ENCODE data around the gene FHOD3.
"Not testable (repeated sequence)": the region's sequence is repeated elsewhere in the genome, so short reads cannot be mapped to it uniquely, and the experiment has no call there.

The FHOD3 gene

DNA sequence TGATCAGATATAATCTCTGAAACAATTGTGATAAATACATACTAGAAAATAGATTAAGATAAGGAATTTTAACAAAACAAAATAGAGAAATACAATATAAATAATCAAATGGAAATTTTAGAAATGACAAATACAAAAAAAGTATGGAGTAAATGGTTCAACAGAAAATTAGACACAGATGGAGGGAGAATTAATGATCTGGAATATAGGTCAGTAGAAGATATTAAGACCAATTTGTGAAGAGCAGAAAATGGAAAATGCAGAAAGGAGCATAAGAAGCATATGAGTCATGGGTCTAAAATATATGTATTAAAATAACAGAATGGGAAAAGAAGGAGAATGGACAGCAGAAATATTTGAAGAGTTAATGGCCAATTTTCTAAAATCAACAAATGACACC is 44.4 kb downstream of the FHOD3 start:
- in situ Hi-C loops (cut with MboI; ENCODE audit: low sequenced_read_pairs), result no loop called here

DNA sequence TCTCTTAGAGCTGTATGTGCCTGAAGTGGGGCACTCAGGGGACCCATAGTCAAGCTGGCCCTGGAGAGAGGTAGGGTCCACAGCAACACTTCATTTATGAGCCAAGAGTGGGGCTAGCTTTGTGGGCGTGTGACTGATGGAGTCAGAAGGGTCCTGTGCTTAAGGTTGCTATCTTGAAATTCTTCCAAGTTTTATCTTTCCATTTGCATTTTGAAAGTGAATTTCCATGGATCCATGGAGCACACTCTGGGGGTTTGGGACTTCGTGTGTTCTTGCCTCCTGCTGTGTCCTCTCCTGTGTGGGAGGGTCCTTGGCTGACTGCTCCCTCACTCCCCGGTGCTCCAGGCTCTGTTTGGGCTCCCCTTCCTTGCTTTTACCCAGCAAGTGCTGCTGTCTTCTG is 50.8 kb downstream of the FHOD3 start:
- in situ Hi-C loops (cut with MboI; ENCODE audit: low sequenced_read_pairs), result no loop called here

- in situ Hi-C loops (cut with MboI; ENCODE audit: low sequenced_read_pairs), result no loop called here
These were observed 51.5 kb downstream of the FHOD3 start for GRCh38 chr18:36348971-36349417.

GRCh38 chr18:36349552-36349951 is 52.0 kb downstream of the FHOD3 start:
- in situ Hi-C loops (cut with MboI; ENCODE audit: low sequenced_read_pairs), result no loop called here

GRCh38 chr18:36350251-36350651 is 52.7 kb downstream of the FHOD3 start:
- in situ Hi-C loops (cut with MboI; ENCODE audit: low sequenced_read_pairs), result no loop called here

- in situ Hi-C loops (cut with MboI; ENCODE audit: low sequenced_read_pairs), result no loop called here
These were observed 53.4 kb downstream of the FHOD3 start for GRCh38 chr18:36350839-36351469.

DNA sequence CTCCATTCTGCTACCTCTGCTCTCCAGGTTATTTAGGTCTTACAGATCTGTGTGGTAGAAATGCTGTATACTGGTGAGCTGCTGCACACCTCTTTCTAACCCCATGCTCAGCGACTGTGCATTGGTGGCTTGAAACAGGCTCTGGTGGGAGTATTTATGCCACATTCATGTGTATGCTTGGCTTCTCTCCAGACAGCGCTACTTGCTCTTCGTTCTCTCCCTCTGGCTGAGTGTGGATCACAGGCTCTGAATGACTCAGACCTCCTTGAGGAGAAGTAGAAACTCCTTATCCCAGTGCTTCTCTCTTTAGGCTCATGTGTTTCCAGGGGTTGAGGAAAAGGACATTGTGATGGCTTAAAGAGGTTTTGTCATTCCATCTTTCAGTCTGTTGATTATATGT is 54.9 kb downstream of the FHOD3 start:
- in situ Hi-C loops (cut with MboI; ENCODE audit: low sequenced_read_pairs), result no loop called here

- in situ Hi-C loops (cut with MboI; ENCODE audit: low sequenced_read_pairs), result no loop called here
These were observed 57.5 kb downstream of the FHOD3 start for GRCh38 chr18:36354989-36355388.

GRCh38 chr18:36355511-36355910 is 58.0 kb downstream of the FHOD3 start:
- in situ Hi-C loops (cut with MboI; ENCODE audit: low sequenced_read_pairs), result no loop called here

- in situ Hi-C loops (cut with MboI; ENCODE audit: low sequenced_read_pairs), result not testable (repeated sequence)
These were observed 59.2 kb downstream of the FHOD3 start for GRCh38 chr18:36356741-36357140.

- in situ Hi-C loops (cut with MboI; ENCODE audit: low sequenced_read_pairs), result no loop called here
These were observed 60.6 kb downstream of the FHOD3 start for GRCh38 chr18:36358141-36358540.

DNA sequence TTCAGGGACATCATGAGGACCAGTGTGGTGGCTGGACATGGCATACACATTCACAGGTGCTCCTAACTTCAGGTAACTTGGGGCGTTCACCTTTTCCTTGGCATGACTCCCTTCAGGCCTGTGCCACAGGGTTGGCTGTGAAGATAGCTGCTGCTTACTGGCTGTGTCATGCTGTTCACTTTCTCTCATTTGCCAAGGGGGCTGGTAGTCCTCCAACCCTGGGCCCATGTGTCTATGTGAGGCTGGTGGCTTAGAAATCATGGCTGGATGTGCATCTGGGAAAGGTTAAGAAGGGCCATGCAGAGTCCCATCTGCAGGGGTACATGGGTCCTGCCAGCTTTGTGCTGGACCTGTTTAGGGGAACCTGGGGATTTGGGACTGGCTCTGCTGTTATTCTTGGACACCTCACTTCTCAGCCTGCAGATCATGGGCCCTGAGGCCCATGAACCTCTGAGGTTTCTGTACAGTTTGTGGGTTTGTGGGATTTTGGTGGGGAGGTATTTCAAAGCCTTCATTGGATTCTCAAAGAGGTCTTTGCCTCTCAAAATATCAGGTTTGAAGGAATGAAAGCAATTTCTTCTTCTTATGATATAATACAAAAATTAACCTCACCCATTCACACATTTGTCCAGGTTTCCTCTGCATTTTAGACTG is 62.9 kb downstream of the FHOD3 start:
- in situ Hi-C loops (cut with MboI; ENCODE audit: low sequenced_read_pairs), result no loop called here

DNA sequence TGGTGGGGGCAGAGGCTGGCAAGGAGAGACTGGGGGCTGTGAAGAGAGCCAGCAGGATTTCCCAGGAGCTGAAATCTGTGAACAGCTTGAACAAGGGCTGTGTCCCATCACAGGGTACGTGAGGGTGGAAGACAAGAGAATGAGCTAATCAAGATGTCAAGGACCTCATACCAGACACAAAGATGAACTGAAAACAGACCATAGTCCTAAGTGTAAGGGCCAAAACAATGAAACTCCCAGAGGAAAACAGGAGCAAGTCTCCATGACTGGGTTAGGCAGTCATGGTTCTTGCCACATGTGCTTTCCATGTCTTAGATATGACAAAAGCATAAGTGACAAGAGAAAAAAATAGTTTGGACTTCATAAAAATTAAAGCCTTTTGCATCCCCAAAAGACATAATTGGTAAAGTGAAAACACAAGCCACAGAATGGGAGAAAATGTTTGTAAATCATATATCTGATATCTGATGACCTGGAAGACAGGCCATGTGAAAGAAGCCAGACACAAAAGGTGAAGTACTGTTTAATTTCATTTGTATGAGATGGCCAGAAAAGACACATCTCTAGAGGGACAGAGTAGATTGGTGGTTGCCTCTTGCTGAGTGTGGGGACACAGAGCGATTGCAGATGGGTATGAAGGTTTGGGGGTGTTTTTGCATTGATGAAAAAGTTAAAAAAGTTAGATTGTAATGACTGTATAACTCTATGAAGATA is 67.6 kb downstream of the FHOD3 start:
- in situ Hi-C loops (cut with MboI; ENCODE audit: low sequenced_read_pairs), result no loop called here

- in situ Hi-C loops (cut with MboI; ENCODE audit: low sequenced_read_pairs), result no loop called here
These were observed 68.6 kb downstream of the FHOD3 start for GRCh38 chr18:36365836-36366775.

- in situ Hi-C loops (cut with MboI; ENCODE audit: low sequenced_read_pairs), result no loop called here
These were observed 69.7 kb downstream of the FHOD3 start for GRCh38 chr18:36366994-36367839.

GRCh38 chr18:36368889-36369288 is 71.4 kb downstream of the FHOD3 start:
- in situ Hi-C loops (cut with MboI; ENCODE audit: low sequenced_read_pairs), result no loop called here

GRCh38 chr18:36372903-36373311 is 75.4 kb downstream of the FHOD3 start:
- in situ Hi-C loops (cut with MboI; ENCODE audit: low sequenced_read_pairs), result no loop called here

- in situ Hi-C loops (cut with MboI; ENCODE audit: low sequenced_read_pairs), result no loop called here
These were observed 76.7 kb downstream of the FHOD3 start for GRCh38 chr18:36374262-36374661.

- in situ Hi-C loops (cut with MboI; ENCODE audit: low sequenced_read_pairs), result no loop called here
These were observed 77.6 kb downstream of the FHOD3 start for GRCh38 chr18:36375118-36375517.

DNA sequence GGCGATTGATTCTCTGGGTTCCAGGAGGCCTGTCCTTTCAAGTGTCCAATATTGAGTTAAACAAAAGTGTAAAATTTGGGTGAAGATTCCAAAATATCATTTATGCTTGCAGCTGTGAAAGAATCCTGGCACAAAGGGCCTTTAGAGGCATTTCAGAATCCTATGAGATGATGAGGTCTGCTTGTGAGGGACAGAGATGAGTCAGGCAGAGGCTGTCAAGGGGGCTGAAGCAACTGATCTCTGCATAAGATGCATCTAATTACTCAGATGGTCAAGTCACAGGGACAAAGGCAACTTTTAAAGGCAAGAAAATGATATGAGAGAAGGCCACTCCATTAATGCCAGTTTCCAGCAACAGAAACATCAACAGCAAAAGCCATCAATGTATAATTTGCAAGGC is 78.8 kb downstream of the FHOD3 start:
- in situ Hi-C loops (cut with MboI; ENCODE audit: low sequenced_read_pairs), result no loop called here

Data from HL-60/S4 (cell line).